Astrocyte (in vitro differentiated cells and primary cell): ENCODE results near the gene VCL.
"Not testable (repeated sequence)": the region's sequence is repeated elsewhere in the genome, so short reads cannot be mapped to it uniquely, and the experiment has no call there.

ENCODE experiments used
- EZH2 ChIP-seq: IDR thresholded peaks from 2 replicates; pipeline ENCODE4 v1.6.1; 2012; ENCODE audit warnings: mild to moderate bottlenecking, low read length, inconsistent platforms; ENCODE audit not compliant: insufficient read depth
- TF ChIP-seq, protein P1 (sequence below): IDR thresholded peaks from 2 replicates; pipeline ENCODE4 v1.5.1; 2011; ENCODE audit warnings: low read depth, mild to moderate bottlenecking, inconsistent platforms, low read length, moderate library complexity; ENCODE audit not compliant: insufficient read depth

DNA sequence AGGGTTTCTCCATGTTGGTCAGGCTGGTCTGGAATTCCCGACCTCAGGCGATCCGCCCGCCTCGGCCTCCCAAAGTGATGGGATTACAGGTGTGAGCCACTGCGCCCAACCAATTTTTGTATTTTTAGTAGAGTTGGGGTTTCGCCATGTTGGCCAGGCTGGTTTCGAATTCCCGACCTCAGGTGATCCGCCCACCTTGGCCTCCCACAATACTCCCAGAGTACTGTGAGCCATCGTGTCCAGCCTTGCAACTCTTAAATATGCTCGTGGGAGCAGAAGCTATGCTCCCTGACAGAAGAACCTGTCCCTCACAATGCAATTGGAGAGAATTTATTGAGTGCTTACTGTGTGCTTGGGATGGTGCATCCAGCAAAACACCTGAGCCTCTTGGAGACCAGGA is 34.4 kb upstream of the VCL start:
- TF ChIP-seq, protein P1, sequence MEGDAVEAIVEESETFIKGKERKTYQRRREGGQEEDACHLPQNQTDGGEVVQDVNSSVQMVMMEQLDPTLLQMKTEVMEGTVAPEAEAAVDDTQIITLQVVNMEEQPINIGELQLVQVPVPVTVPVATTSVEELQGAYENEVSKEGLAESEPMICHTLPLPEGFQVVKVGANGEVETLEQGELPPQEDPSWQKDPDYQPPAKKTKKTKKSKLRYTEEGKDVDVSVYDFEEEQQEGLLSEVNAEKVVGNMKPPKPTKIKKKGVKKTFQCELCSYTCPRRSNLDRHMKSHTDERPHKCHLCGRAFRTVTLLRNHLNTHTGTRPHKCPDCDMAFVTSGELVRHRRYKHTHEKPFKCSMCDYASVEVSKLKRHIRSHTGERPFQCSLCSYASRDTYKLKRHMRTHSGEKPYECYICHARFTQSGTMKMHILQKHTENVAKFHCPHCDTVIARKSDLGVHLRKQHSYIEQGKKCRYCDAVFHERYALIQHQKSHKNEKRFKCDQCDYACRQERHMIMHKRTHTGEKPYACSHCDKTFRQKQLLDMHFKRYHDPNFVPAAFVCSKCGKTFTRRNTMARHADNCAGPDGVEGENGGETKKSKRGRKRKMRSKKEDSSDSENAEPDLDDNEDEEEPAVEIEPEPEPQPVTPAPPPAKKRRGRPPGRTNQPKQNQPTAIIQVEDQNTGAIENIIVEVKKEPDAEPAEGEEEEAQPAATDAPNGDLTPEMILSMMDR: not testable (repeated sequence)
- not testable (repeated sequence) for TF ChIP-seq EZH2
